Lower leg skin (tissue), 3 donors: ENCODE results near the gene RAI2.

Source experiments
- CTCF ChIP-seq, 3 donors: fragments of 450-650 bp; IDR thresholded peaks; one replicate each; pipeline ENCODE4 v1.5.1; 2016; ENCODE audit warnings: antibody characterized with exemption in 3 of 3, mild to moderate bottlenecking in 3 of 3, moderate library complexity in 2 of 3
- POLR2A ChIP-seq, 2 donors: fragments of 450-650 bp; IDR thresholded peaks; one replicate each; pipeline ENCODE4 v1.6.1; 2016 to 2017; ENCODE audit warnings: antibody characterized with exemption in 2 of 2, mild to moderate bottlenecking in 1 of 2, moderate library complexity in 1 of 2

GRCh38 chrX:17848545-17849265, 12.4 kb downstream of the RAI2 start:
- TF ChIP-seq CTCF (IDR thresholded peaks at IDR 0.05) (no peak), POLR2A (IDR thresholded peaks at IDR 0.05) (no peak)
